Islet precursor cell (in vitro differentiated cells): ENCODE results near the gene CCDC192.

Experiments used
- DNase-seq: peaks from one replicate; pipeline ENCODE4 v3.0.0-alpha.2; 2018

The CCDC192 gene

GRCh38 chr5:127893232-127893631 lies 190.0 kb downstream of the CCDC192 start:
- DNase-seq = no peak

GRCh38 chr5:127894461-127894860 lies 191.3 kb downstream of the CCDC192 start:
- DNase-seq = no peak

- DNase-seq = no peak
These were observed 195.5 kb downstream of the CCDC192 start for GRCh38 chr5:127898551-127899213.

- no peak for DNase-seq
These were observed 196.0 kb downstream of the CCDC192 start for GRCh38 chr5:127899214-127899610.

DNA sequence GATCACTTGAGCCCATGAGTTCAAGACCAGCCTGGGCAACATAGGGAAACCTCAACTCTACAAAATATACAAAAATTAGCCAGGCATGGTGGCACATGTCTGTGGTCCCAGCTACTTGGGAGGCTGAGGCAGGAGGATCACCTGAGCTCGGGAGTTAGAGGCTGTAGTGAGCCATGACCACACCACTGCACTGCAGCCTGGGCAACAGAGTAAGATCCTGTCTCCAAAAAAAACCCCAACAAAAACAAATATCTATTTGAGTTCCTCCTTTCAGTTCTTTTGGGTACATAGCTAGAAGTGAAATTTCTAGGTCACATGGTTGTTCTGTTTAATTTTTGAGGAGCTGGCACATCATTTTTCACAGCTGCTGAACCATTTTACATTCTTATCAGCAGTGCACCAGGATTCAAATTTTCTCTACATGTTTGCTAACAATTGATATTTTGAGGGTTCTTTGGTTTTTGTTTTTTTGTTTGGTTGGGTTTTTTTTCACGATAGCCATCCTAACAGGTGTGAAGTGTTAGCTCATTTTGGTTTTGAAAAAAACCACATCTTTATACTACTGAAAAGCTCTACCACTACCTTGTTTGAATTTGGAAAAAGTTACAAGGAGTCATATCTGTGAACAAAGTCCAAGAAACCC lies 203.5 kb downstream of the CCDC192 start:
- DNase-seq = no peak

- no peak for DNase-seq
These were observed 204.7 kb downstream of the CCDC192 start for GRCh38 chr5:127907907-127908306.

DNA sequence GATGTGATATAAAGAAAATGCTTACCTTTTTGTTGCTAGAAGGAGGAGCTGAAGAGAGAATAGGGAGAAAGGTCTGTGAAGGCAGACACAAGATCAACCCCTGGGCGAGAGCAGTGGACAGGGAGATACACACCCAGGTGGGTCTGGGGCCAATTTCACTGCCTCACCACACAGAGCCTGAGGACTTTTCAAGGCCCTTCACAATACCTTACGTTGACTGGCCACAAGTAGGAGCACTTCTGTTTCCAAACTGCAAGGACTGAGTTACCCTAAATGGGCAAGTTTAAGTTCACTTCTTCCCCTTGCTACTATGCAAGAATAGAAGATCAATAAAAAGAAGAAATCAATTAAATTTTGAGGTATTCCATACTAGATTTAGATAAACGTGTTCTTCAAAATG lies 205.9 kb downstream of the CCDC192 start:
- peak; percentile 83 for DNase-seq

DNA sequence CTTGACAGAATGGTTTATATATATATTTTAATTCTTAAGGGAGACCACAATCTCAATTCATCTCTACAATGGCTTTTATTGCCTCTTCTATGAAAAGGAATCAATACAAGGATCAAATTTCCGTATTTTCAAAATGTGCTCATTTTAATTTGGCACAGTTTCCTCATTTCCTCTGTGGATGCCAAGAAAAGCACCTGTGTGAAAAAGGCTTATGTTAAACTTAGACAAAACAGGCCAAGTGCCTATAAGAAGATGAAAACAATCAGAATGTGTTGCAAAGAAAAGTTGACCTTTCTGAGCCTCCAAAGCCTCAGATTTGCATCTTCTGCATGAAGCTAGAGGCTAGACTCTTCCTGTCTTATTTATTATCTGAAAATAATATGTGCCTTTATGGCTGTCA lies 206.6 kb downstream of the CCDC192 start:
- no peak for DNase-seq

DNA sequence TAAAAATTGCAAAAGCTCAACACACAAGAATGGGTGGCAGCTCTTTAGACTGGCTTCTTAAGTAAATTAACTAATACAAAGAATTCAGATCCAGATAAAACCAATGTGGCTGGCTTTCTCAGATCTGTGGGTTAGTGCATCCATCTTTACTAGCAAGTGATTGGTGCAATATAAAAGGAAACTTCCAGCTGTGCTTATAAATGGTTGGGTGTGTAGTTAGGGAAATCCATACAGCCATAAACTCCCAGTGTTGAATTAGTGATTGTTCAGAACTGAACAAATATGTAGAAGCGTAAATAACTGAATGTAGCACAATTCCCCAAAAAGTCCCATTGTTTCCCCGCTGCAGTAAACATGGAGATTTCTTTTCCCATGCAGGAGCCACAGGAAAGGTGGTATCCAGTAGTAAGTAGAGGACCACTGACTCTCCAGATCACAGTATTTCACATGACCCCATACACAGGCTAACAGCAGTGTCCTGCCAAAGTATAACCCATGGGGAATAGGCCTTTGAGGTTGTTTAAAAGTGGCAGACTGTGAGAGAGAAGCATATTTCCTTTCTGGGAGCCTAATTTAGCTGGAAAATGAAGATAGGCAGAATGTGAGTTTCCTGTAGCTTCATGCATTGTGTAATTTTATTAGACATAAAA lies 207.2 kb downstream of the CCDC192 start:
- no peak for DNase-seq

- no peak for DNase-seq
These were observed 208.4 kb downstream of the CCDC192 start for GRCh38 chr5:127911619-127912018.

DNA sequence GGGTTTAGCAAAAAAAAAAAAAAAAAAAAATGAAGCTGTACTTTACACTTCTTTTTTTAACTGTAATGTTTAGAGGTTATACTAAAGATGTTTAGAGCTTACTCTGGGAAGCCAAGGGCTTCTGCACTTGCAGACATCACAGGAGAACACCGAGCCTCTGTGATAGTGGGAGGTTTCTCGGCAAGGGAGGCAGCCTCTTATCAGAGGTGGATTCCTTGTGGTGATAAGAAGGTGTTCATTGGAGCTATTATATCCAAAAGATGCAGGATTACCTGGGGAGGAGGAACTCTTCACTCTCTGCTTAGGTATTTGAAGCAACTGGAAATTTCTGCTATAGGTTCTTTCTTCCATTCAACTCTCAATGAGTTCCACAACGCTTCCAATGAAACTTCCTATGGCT lies 209.2 kb downstream of the CCDC192 start:
- no peak for DNase-seq

- no peak for DNase-seq
These were observed 213.8 kb downstream of the CCDC192 start for GRCh38 chr5:127916885-127917573.

- no peak for DNase-seq
These were observed 216.0 kb downstream of the CCDC192 start for GRCh38 chr5:127919006-127919796.

- DNase-seq = no peak
These were observed 216.6 kb downstream of the CCDC192 start for GRCh38 chr5:127919818-127920217.

DNA sequence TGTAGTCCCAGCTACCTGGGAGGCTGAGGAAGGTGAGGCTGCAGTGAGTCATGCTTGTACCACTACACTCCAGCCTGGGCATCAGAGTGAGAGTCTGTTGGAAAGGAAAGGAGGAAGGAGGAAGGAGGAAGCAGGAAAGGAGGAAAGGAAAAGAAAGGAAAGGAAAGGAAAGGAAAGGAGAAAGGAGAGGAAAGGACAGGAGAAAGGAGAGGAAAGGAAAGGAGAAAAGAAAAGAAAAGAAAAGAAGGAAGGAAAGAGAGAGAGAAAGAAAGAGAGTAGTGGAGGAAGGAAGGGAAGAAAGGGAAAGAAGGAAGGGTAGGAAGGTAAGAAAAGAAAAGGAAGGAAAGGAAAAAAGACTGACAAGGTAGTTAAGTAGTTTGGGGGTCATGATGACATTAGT lies 217.7 kb downstream of the CCDC192 start:
- no peak for DNase-seq

DNA sequence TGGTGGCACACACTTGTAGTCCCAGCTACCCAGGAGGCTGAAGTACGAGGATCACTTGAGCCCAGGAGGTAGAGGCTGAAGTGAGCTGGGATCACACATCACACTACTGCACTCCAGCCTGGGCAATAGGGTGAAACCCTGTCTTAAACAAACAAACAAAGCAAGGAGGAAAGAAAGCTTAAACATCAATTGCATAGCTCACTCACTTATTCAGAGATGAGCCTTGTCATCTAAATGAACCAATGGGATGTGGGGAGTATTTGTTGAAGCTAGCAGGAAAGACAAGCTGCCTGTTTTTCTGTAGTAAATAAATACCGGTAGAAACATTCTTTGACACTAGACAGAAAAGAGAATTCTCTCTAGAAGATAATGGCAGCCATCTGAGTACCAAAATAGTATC lies 219.4 kb downstream of the CCDC192 start:
- DNase-seq = no peak

DNA sequence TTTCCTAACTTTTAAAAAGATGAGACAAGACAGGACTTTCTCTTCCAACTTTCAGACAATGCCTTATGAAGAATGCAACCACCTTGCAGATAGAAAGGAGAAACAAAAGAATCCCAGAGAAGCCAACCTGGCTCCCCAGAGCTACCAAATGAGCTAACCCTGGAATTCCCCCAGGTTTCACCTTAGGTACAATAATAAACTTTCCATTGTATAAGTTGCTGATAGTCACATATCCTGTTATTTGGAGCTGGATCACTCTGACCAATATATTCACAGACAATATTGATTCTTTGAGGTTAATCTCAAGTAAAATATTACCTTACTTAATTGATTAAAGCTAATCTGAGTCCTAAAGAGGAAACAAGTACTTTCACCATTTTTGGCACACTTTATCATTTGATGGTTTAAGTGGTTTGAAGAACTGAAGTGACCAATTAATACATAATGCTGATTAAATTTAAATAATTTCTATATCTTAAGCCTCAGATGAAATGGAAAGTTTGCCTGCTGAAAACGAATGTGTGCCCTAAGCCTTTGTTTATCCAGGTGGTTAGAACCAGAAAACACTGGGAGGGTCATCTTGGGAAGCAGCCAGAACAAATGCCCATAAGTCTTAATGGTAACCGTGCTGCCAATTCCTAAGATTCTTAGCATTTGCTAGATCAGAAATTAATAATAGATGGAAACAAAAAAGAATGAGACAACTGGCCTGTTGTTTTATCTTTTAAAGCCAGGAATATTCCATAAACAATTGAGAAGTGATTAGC lies 220.8 kb downstream of the CCDC192 start:
- DNase-seq = no peak

DNA sequence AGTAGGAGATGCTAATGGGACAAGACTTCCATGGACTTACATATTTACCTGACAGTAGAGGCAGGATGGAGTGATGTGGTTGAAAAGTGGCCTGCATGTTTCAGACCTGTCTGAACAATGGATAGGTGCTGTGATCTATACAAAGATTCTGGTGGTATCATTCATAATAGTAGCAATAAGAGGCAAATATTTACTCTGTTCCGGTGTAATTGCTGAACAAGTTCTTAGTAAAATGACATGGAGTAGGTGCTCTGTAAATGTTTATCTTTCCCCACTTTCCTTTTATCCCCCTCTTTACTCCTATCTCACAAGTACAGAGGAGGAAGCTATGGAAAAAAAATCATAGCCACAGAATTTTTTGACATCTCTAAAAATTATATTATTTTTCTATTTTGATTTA lies 221.4 kb downstream of the CCDC192 start:
- no peak for DNase-seq

DNA sequence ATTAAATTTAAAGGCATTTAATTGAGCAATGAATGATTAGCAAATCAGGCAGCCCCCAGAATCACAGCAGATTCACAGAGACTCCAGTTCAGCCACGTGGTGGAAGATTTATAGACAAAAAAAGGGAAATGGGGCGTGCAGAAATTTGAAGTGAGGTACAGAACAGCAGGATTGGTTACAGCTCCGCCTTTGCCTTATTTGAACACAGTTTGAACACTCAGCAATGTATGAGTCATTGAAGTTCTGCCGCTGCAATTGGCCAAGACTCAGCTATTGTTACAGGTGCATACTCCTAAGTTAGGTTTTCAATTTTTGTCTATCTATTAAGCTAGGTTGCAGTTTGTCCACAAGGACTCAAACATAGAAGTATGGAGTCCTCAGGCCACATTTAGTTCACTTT lies 222.7 kb downstream of the CCDC192 start:
- no peak for DNase-seq

GRCh38 chr5:127926974-127927373 lies 223.8 kb downstream of the CCDC192 start:
- DNase-seq = no peak

GRCh38 chr5:127928053-127928452 lies 224.9 kb downstream of the CCDC192 start:
- DNase-seq = no peak

DNA sequence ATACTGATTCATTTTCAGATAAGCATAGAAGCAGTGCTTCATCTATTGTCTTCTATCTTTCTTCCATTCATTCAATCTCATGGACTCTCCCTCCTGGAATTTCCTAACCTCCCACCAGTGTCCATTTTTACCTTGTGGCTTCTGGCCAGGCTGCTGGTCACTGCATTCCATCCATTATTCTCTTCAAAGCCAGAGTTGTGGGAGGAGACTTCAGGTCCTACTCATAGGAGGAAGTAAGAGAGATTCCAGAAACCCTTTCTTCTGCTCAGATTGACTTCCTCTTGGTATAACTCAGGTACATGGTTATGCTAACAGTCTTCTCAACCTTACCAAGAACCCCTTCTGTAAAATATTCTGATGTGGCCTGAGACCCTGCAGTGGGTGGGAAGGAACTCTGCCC lies 227.1 kb downstream of the CCDC192 start:
- DNase-seq = peak; percentile 63
